Measurements from ENCODE around the gene ZDHHC7.
"Not testable (repeated sequence)": the region's sequence is repeated elsewhere in the genome, so short reads cannot be mapped to it uniquely, and the experiment has no call there.

The ZDHHC7 gene
- total RNA-seq = 45.5 to 73.9 (median 47.3) reads per million in 4 donors

- DNase-seq = peak; percentile 67 to 87 (median 81)
Observed at GRCh38 chr16:85010931-85011845, at the start of gene ZDHHC7. Gene ZDHHC7, minus strand, starts transcription at chr16:85011535. Its CDS starts 20,917 bp downstream, at chr16:84990618.

- no peak for DNase-seq
Observed at GRCh38 chr16:85058909-85059308, 47.6 kb upstream of the ZDHHC7 start.

- DNase-seq = no peak
Observed at GRCh38 chr16:85057948-85058347, 46.6 kb upstream of the ZDHHC7 start.

GRCh38 chr16:85057212-85057889 lies 46.0 kb upstream of the ZDHHC7 start:
- DNase-seq = no peak

GRCh38 chr16:85056211-85056748 lies 44.9 kb upstream of the ZDHHC7 start:
- no peak for DNase-seq

- peak; percentile 17 to 90 (median 62) for DNase-seq
Observed at GRCh38 chr16:85055493-85056210, 44.3 kb upstream of the ZDHHC7 start.

GRCh38 chr16:85054948-85055492 lies 43.7 kb upstream of the ZDHHC7 start:
- no peak for DNase-seq

GRCh38 chr16:85054321-85054720 lies 43.0 kb upstream of the ZDHHC7 start:
- DNase-seq = not testable (repeated sequence)

- DNase-seq = no peak
Observed at GRCh38 chr16:85052536-85052935, 41.2 kb upstream of the ZDHHC7 start.

- DNase-seq = no peak
Observed at GRCh38 chr16:85051683-85052082, 40.3 kb upstream of the ZDHHC7 start.

- DNase-seq = no peak
Observed at GRCh38 chr16:85051067-85051581, 39.8 kb upstream of the ZDHHC7 start.

GRCh38 chr16:85049706-85050305 lies 38.5 kb upstream of the ZDHHC7 start:
- no peak for DNase-seq

GRCh38 chr16:85048921-85049562 lies 37.7 kb upstream of the ZDHHC7 start:
- DNase-seq = no peak

- no peak for DNase-seq
Observed at GRCh38 chr16:85047867-85048455, 36.6 kb upstream of the ZDHHC7 start.

GRCh38 chr16:85046931-85047866 lies 35.9 kb upstream of the ZDHHC7 start:
- DNase-seq = no peak

- no peak for DNase-seq
Observed at GRCh38 chr16:85046472-85046916, 35.2 kb upstream of the ZDHHC7 start.

GRCh38 chr16:85045641-85046471 lies 34.5 kb upstream of the ZDHHC7 start:
- DNase-seq = no peak

GRCh38 chr16:85045077-85045476 lies 33.7 kb upstream of the ZDHHC7 start:
- no peak for DNase-seq

- no peak for DNase-seq
Observed at GRCh38 chr16:85042606-85043005, 31.3 kb upstream of the ZDHHC7 start.
